Measurements from ENCODE around the gene SPTB.

SPTB gene

DNA sequence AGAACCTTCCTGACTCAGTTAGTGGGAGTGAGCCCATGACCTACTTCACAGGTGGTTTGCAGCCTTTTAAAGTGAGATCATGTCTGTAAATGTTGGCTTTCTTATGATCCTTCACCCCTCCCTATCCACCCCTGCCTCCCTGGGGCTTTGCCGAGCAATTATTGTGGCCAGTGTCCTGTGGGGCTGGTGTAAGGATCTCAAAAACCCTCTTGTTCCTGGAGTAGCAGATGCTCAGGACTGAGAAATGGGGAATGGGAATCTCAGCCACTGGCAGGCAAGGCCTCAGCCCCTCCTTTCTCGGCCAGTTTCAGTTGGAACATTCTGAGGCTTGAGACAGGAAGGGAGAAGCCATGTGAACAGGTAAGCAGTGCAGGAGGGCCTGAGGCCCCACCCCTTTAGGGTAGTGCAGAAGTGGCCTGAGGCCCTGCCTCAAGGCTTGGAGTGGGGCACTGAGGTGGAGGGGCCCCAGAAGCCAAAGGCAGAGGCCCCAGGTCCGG, 121.6 kb downstream of the SPTB start:
- in situ Hi-C loops (cut with MboI; ENCODE audit: low sequenced_read_pairs), result no loop called here
- H3K36me3 ChIP-seq (replicated peaks), result no peaks in the 10 kb centered on the region
- H3K4me3 ChIP-seq, result no peak overlapping the region
- no peaks in the 10 kb centered on the region for H3K9me3 ChIP-seq
- peaks cover 7% of the 10 kb centered on the region; the same call in 1 of the 2 replicates for H3K4me1 ChIP-seq
- DNase-seq (ENCODE audit: low spot score in 2 of 2), result no peak
- 0 out of 2 replicates have a peak, but pooled peaks cover 3% of the 10 kb centered on the region for H3K27me3 ChIP-seq (ENCODE audit: low read depth)

DNA sequence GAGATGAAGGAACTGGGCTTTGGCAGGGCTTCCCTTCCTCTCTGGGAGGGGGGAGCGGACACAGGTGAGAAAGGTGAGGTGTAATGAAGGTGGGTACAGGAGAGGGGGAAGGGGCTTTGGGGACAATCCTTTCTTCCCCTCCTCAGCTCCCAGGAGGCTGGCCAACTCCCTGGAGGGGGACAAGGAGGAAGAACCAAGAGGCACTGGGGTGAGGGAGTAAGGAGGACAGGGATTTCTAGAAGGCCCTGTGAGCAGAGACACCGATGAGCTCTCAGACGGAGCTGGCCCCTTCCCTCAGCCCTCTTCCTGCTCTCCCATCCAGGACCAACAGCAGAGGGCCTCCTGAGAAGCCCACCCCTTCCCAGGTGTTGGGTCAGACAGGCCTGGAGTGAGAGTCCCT, 122.1 kb downstream of the SPTB start:
- no peaks in the 10 kb centered on the region for H3K36me3 ChIP-seq (replicated peaks)
- in situ Hi-C loops (cut with MboI; ENCODE audit: low sequenced_read_pairs), result no loop called here
- H3K9me3 ChIP-seq, result no peaks in the 10 kb centered on the region
- peaks cover 7% of the 10 kb centered on the region; the same call in 1 of the 2 replicates for H3K4me1 ChIP-seq
- 0 out of 2 replicates have a peak, but pooled peaks cover 3% of the 10 kb centered on the region for H3K27me3 ChIP-seq (ENCODE audit: low read depth)
- no peak overlapping the region for H3K4me3 ChIP-seq
- no peak for DNase-seq (ENCODE audit: low spot score in 2 of 2)

DNA sequence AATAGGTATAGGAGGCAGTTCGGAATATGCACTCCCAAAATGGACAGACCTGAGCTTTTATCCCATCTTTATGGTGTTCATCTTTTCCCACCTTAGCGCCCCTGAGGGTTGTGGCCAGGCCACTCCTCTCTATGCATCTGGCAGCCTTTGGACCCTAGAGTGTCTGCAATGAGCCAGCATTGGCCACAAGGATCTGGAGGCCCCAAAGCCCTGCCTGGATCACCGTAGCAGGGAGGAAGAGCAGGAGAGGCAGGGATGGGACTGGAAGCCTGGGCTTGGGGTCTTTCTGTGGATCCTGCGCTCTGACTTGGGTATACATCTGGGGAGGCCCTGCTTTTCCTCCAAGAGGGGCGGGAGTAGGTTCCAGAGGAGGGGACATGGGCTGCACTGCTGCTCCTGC, 123.0 kb downstream of the SPTB start:
- in situ Hi-C loops (cut with MboI; ENCODE audit: low sequenced_read_pairs), result no loop called here
- Histone ChIP-seq H3K4me3 (no peak overlapping the region), H3K9me3 (no peaks in the 10 kb centered on the region), H3K27me3 (ENCODE audit: low read depth) (0 out of 2 replicates have a peak, but pooled peaks cover 3% of the 10 kb centered on the region), H3K4me1 (no peaks in the 10 kb centered on the region), H3K36me3 (replicated peaks) (no peaks in the 10 kb centered on the region)
- DNase-seq (ENCODE audit: low spot score in 2 of 2), result no peak

- DNase-seq (ENCODE audit: low spot score in 2 of 2), result no peak
- in situ Hi-C loops (cut with MboI; ENCODE audit: low sequenced_read_pairs), result no loop called here
Observed at GRCh38 chr14:64755781-64756221, 123.9 kb downstream of the SPTB start.

DNA sequence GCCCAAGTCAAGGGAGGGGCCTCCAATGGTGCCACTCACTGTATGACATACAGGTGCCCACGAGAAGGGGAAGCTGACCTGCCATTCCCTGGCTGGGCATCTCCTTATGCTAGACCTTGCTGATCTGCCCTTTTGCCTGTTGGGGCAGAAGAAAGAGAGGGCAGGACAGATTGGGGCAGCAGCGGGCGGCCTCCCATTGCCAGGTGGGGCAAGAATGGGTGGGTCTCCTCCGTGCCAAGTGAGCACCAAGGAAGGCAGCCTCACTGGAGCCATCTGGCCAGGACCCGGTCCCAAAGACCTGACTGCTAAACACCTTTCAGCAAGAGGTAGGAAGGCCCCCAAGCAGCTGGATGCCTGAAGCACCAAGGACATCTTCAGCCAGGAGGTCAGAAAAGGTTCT, 125.0 kb downstream of the SPTB start:
- H3K4me1 ChIP-seq, result no peaks in the 10 kb centered on the region
- H3K27me3 ChIP-seq (ENCODE audit: low read depth), result 0 out of 2 replicates have a peak, but pooled peaks cover 3% of the 10 kb centered on the region
- no peaks in the 10 kb centered on the region for H3K36me3 ChIP-seq (replicated peaks)
- no peak overlapping the region for H3K4me3 ChIP-seq
- in situ Hi-C loops (cut with MboI; ENCODE audit: low sequenced_read_pairs), result no loop called here
- no peaks in the 10 kb centered on the region for H3K9me3 ChIP-seq
- no peak for DNase-seq (ENCODE audit: low spot score in 2 of 2)

More at GRCh38 chr14:64755781-64756221, 123.9 kb downstream of the SPTB start:
- H3K4me1 ChIP-seq, result no peaks in the 10 kb centered on the region
- 0 out of 2 replicates have a peak, but pooled peaks cover 3% of the 10 kb centered on the region for H3K27me3 ChIP-seq (ENCODE audit: low read depth)
- H3K9me3 ChIP-seq, result no peaks in the 10 kb centered on the region
- H3K36me3 ChIP-seq (replicated peaks), result no peaks in the 10 kb centered on the region
- no peak overlapping the region for H3K4me3 ChIP-seq

DNA sequence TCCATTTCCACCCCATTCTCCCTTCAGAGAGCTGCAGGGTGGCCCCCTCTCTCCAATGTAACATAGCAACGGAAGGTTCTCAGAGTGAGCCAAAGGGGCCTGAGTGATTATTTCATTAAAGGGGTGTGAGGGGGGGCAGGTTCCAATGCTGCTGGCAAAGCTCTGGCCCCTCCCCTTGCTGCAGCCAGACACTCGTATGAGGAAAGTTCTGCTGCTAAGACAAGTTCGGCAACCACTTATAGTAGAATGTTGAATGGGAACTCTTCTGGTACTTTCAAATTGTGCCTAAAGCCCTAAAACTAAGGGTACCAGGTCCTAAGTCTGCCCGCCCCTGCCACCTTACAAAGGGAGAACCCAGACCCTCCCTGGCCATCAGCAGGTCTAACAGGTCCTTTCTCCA, 125.7 kb downstream of the SPTB start:
- H3K4me3 ChIP-seq, result no peak overlapping the region
- no peaks in the 10 kb centered on the region for H3K4me1 ChIP-seq
- 0 out of 2 replicates have a peak, but pooled peaks cover 3% of the 10 kb centered on the region for H3K27me3 ChIP-seq (ENCODE audit: low read depth)
- H3K36me3 ChIP-seq (replicated peaks), result no peaks in the 10 kb centered on the region
- in situ Hi-C loops (cut with MboI; ENCODE audit: low sequenced_read_pairs), result no loop called here
- no peaks in the 10 kb centered on the region for H3K9me3 ChIP-seq
- no peak for DNase-seq (ENCODE audit: low spot score in 2 of 2)

DNA sequence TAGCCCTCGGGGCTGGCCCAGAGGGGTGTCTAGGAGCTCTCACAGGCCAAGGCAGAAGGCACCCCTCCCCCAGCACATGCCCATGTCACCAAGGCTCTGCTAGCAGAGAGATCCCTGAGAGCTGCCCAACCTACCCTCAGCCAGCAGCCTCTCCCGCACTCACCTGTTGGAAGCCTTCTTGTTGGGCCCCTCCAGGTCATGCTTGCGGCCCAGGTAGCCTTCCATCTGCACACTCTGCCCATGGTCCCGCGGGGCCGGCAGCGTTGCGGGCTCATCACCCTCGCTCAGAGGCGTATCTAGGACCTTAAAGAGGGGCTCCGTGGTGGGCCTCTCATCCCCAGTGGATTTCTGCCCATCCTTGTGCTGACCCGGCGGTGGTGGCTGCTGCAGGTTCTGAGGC, 126.3 kb downstream of the SPTB start:
- no peaks in the 10 kb centered on the region for H3K36me3 ChIP-seq (replicated peaks)
- no peaks in the 10 kb centered on the region for H3K9me3 ChIP-seq
- in situ Hi-C loops (cut with MboI; ENCODE audit: low sequenced_read_pairs), result no loop called here
- H3K4me3 ChIP-seq, result no peak overlapping the region
- H3K4me1 ChIP-seq, result no peaks in the 10 kb centered on the region
- DNase-seq (ENCODE audit: low spot score in 2 of 2), result no peak
- 0 out of 2 replicates have a peak, but pooled peaks cover 3% of the 10 kb centered on the region for H3K27me3 ChIP-seq (ENCODE audit: low read depth)

DNA sequence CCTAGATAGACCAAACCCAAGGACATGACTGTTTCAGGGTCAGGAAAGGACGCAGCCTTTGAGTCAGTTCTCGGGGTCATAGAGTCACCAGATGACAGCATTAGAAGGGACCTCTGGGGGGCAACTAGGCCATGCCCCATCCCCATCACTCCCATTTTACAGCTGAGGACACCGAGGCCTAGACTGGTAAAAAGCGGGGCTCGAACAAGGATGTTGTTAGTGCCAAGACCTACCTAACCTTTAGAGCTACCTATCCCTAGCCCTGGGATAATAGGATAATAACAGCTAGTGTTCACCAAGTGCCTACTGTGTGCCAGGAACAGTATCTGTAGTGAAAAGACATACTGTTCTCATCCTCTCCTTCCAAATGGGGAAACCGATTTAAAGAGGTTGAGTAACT, 126.8 kb downstream of the SPTB start:
- no peaks in the 10 kb centered on the region for H3K9me3 ChIP-seq
- H3K4me3 ChIP-seq, result no peak overlapping the region
- no peaks in the 10 kb centered on the region for H3K36me3 ChIP-seq (replicated peaks)
- DNase-seq (ENCODE audit: low spot score in 2 of 2), result no peak
- in situ Hi-C loops (cut with MboI; ENCODE audit: low sequenced_read_pairs), result no loop called here
- 0 out of 2 replicates have a peak, but pooled peaks cover 3% of the 10 kb centered on the region for H3K27me3 ChIP-seq (ENCODE audit: low read depth)
- no peaks in the 10 kb centered on the region for H3K4me1 ChIP-seq

GRCh38 chr14:64748995-64749714, 130.6 kb downstream of the SPTB start:
- in situ Hi-C loops (cut with MboI; ENCODE audit: low sequenced_read_pairs), result no loop called here
- Histone ChIP-seq H3K27me3 (ENCODE audit: low read depth) (no peaks in the 10 kb centered on the region), H3K36me3 (replicated peaks) (peaks cover 8% of the 10 kb centered on the region)

DNA sequence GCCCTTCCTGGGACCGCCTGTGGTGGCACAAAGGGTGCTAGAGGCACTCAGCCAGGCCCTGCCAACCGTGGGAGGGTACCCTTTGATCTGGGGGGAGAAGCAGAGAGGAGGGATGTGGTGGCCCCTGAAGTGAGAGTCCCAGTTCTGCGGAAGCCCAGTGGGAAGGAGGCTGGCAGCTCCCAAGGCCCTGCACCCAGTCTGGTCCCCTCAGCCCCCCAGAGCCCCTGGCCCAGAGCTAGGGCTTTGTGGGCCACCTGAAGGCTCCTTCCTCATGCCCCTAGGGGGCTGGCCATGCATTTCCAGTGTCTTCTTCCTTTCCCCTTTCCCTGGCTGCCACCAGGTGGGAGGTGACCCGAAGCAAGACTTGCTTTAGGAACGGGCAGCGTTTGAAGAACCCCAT, 131.2 kb downstream of the SPTB start:
- Histone ChIP-seq H3K27me3 (ENCODE audit: low read depth) (no peaks in the 10 kb centered on the region), H3K4me1 (no peaks in the 10 kb centered on the region), H3K9me3 (no peaks in the 10 kb centered on the region), H3K4me3 (no peak overlapping the region), H3K36me3 (replicated peaks) (peaks cover 14% of the 10 kb centered on the region)
- DNase-seq (ENCODE audit: low spot score in 2 of 2), result no peak
- in situ Hi-C loops (cut with MboI; ENCODE audit: low sequenced_read_pairs), result no loop called here

More at GRCh38 chr14:64748995-64749714, 130.6 kb downstream of the SPTB start:
- H3K4me1 ChIP-seq, result no peaks in the 10 kb centered on the region
- no peak overlapping the region for H3K4me3 ChIP-seq
- H3K9me3 ChIP-seq, result no peaks in the 10 kb centered on the region
- no peak for DNase-seq (ENCODE audit: low spot score in 2 of 2)

DNA sequence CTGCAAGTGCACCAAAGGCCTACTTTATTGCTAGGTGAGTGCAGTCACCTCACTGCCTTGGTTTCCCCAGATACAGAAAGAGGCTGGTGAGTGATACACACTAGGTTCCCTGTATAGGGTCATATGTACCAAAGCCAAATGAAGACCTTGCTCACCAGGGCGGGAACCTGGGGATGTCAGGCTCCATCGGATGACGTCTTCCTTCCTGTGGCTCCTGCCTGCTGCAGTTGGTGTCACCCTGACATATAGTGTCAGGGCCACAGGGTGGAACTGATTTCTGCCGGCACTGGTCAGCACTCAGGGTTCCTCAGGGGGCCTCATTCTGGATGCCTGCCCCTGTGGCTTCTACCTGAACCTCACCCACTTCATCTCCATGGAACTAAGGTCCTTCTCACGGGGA, 132.4 kb downstream of the SPTB start:
- no peak for DNase-seq (ENCODE audit: low spot score in 2 of 2)
- Histone ChIP-seq H3K27me3 (ENCODE audit: low read depth) (no peaks in the 10 kb centered on the region), H3K4me1 (no peaks in the 10 kb centered on the region), H3K4me3 (no peak overlapping the region), H3K9me3 (no peaks in the 10 kb centered on the region), H3K36me3 (replicated peaks) (peaks cover 26% of the 10 kb centered on the region)
- in situ Hi-C loops (cut with MboI; ENCODE audit: low sequenced_read_pairs), result no loop called here

GRCh38 chr14:64746298-64747250, 133.1 kb downstream of the SPTB start:
- no peak for DNase-seq (ENCODE audit: low spot score in 2 of 2)
- H3K9me3 ChIP-seq, result no peaks in the 10 kb centered on the region
- H3K4me1 ChIP-seq, result no peaks in the 10 kb centered on the region
- H3K4me3 ChIP-seq, result no peak overlapping the region
- in situ Hi-C loops (cut with MboI; ENCODE audit: low sequenced_read_pairs), result no loop called here
- no peaks in the 10 kb centered on the region for H3K27me3 ChIP-seq (ENCODE audit: low read depth)
- peaks cover 34% of the 10 kb centered on the region for H3K36me3 ChIP-seq (replicated peaks)

- H3K9me3 ChIP-seq, result no peaks in the 10 kb centered on the region
- no peak for DNase-seq (ENCODE audit: low spot score in 2 of 2)
- peaks cover 44% of the 10 kb centered on the region for H3K36me3 ChIP-seq (replicated peaks)
- no peaks in the 10 kb centered on the region for H3K27me3 ChIP-seq (ENCODE audit: low read depth)
- H3K4me1 ChIP-seq, result no peaks in the 10 kb centered on the region
- in situ Hi-C loops (cut with MboI; ENCODE audit: low sequenced_read_pairs), result no loop called here
- H3K4me3 ChIP-seq, result no peak overlapping the region
Observed at GRCh38 chr14:64745511-64746091, 134.1 kb downstream of the SPTB start.

All from HAP-1 (cell line).